CD8-positive, alpha-beta memory T cell (primary cell): Measurements from ENCODE around the gene LRRIQ1. TPM values are rescaled to one million over a fixed set of nuclear protein-coding genes. Genes with fewer than 3 reads are reported as not detected.

Source experiments
- CTCF ChIA-PET: fragments of 350-600 bp; sonication (Branson Sonifier 250); formaldehyde crosslinking; loops from one replicate; lab custom pipeline; 2021; ENCODE audit warnings: antibody characterized with exemption; lab: Charles Lee
- POLR2A ChIA-PET: fragments of 350-600 bp; sonication (Branson Sonifier 250); formaldehyde crosslinking; loops from one replicate; lab custom pipeline; 2021; ENCODE audit warnings: antibody characterized with exemption; lab: Charles Lee
- DNase-seq, 5 donors: peaks; one replicate each; pipeline versions ENCODE4 v3.0.0 to v3.0.0-alpha.2; 2020 to 2022; ENCODE audit warnings: mixed read lengths in 1 of 5
- H3K27ac ChIP-seq: one replicate; pipeline ENCODE4 v1.7.0; 2013; ENCODE audit warnings: low read depth, mild to moderate bottlenecking, low read length, moderate library complexity
- H3K27me3 ChIP-seq: 2 replicates; pipeline ENCODE4 v1.7.0; 2013; ENCODE audit warnings: low read length, mild to moderate bottlenecking; ENCODE audit not compliant: insufficient read depth, poor library complexity, severe bottlenecking
- H3K36me3 ChIP-seq: 2 replicates; pipeline ENCODE4 v1.7.0; 2013; ENCODE audit warnings: mild to moderate bottlenecking, low read length, moderate library complexity; ENCODE audit not compliant: insufficient read depth
- H3K4me1 ChIP-seq: 2 replicates; pipeline ENCODE4 v1.7.0; 2013; ENCODE audit warnings: mild to moderate bottlenecking, low read length, moderate library complexity; ENCODE audit not compliant: insufficient read depth
- H3K4me3 ChIP-seq: 2 replicates; pipeline ENCODE4 v1.7.0; 2013; ENCODE audit warnings: mild to moderate bottlenecking, low read length
- H3K9me3 ChIP-seq: 2 replicates; pipeline ENCODE4 v1.7.0; 2013; ENCODE audit warnings: mild to moderate bottlenecking, low read length
- H3K27ac Mint-ChIP-seq, 8 donors: one replicate each; pipeline ENCODE4 v1.8.0; 2020 to 2021; ENCODE audit warnings: mixed read lengths in 8 of 8, mild to moderate bottlenecking in 6 of 8, inconsistent platforms in 3 of 8, moderate library complexity in 3 of 8
- H3K27me3 Mint-ChIP-seq, 2 donors: one replicate each; pipeline ENCODE4 v1.8.0; 2020 to 2021; ENCODE audit warnings: mixed read lengths in 2 of 2, mild to moderate bottlenecking in 1 of 2, moderate library complexity in 1 of 2
- H3K36me3 Mint-ChIP-seq, 3 donors: one replicate each; pipeline ENCODE4 v1.8.0; 2020 to 2021; ENCODE audit warnings: mixed read lengths in 3 of 3, inconsistent platforms in 1 of 3, mild to moderate bottlenecking in 1 of 3
- H3K4me1 Mint-ChIP-seq, 3 donors: one replicate each; pipeline ENCODE4 v1.8.0; 2020 to 2021; ENCODE audit warnings: mixed read lengths in 3 of 3, inconsistent platforms in 1 of 3, mild to moderate bottlenecking in 1 of 3
- H3K4me3 Mint-ChIP-seq, 7 donors: one replicate each; pipeline ENCODE4 v1.8.0; 2020 to 2021; ENCODE audit warnings: mixed read lengths in 7 of 7, mild to moderate bottlenecking in 6 of 7, moderate library complexity in 4 of 7, inconsistent platforms in 2 of 7
- H3K9me3 Mint-ChIP-seq, 5 donors: one replicate each; pipeline ENCODE4 v1.8.0; 2020 to 2022; ENCODE audit warnings: mixed read lengths in 5 of 5, mild to moderate bottlenecking in 3 of 5, moderate library complexity in 2 of 5, inconsistent platforms in 1 of 5
- polyA plus RNA-seq: library from polyadenylated mRNA; unstranded; fragments of 300-500 nt; fragmentation: Illumina TruSeq; gene quantifications from one replicate; pipeline ENCODE4 v1.2.3, GENCODE V29; 2021
- total RNA-seq, 2 experiments: library from RNA; stranded (reverse); gene quantifications; one replicate each; pipeline ENCODE4 v1.2.3, GENCODE V29; 2021

Gene LRRIQ1
- total and polyA plus RNA-seq, 3 experiments from 2014 or later = 0.07 TPM; not detected in 2

GRCh38 chr12:85065837-85066482, 29.8 kb downstream of the LRRIQ1 start:
- H3K36me3 Mint-ChIP-seq = no peaks in the 10 kb centered on the region
- H3K27me3 ChIP-seq = no peaks in the 10 kb centered on the region
- H3K4me1 ChIP-seq = no peaks in the 10 kb centered on the region
- no peak for DNase-seq
- no peak overlapping the region for H3K4me3 ChIP-seq
- H3K27ac ChIP-seq = no peak overlapping the region
- ChIA-PET POLR2A (no interaction called here), CTCF (no interaction called here)
- peaks cover 0 to 7% (median 4%) of the 10 kb centered on the region in 5 donors for H3K9me3 Mint-ChIP-seq
- H3K4me1 Mint-ChIP-seq = no peaks in the 10 kb centered on the region
- no peak overlapping the region for H3K4me3 Mint-ChIP-seq
- H3K9me3 ChIP-seq = no peaks in the 10 kb centered on the region
- H3K27ac Mint-ChIP-seq = no peak overlapping the region
- H3K27me3 Mint-ChIP-seq = peaks cover 0 to 1% of the 10 kb centered on the region in 2 donors
- no peaks in the 10 kb centered on the region for H3K36me3 ChIP-seq

- Histone ChIP-seq H3K4me1 (no peaks in the 10 kb centered on the region), H3K4me3 (no peak overlapping the region), H3K36me3 (no peaks in the 10 kb centered on the region), H3K9me3 (no peaks in the 10 kb centered on the region), H3K27ac (no peak overlapping the region), H3K27me3 (no peaks in the 10 kb centered on the region)
- no peaks in the 10 kb centered on the region for H3K4me1 Mint-ChIP-seq
- H3K9me3 Mint-ChIP-seq = peaks cover 0 to 7% (median 4%) of the 10 kb centered on the region in 5 donors
- H3K4me3 Mint-ChIP-seq = no peak overlapping the region
- CTCF ChIA-PET = no interaction called here
- H3K27ac Mint-ChIP-seq = no peak overlapping the region
- no peaks in the 10 kb centered on the region for H3K36me3 Mint-ChIP-seq
- POLR2A ChIA-PET = no interaction called here
- no peaks in the 10 kb centered on the region for H3K27me3 Mint-ChIP-seq
- no peak for DNase-seq
These were observed 36.7 kb downstream of the LRRIQ1 start for GRCh38 chr12:85072826-85073225.

- peaks cover 0 to 5% (median 0%) of the 10 kb centered on the region in 5 donors for H3K9me3 Mint-ChIP-seq
These were observed 40.7 kb downstream of the LRRIQ1 start for GRCh38 chr12:85076688-85077430.

GRCh38 chr12:85085066-85085465, 48.9 kb downstream of the LRRIQ1 start:
- ChIA-PET POLR2A (no interaction called here), CTCF (no interaction called here)
- Histone ChIP-seq H3K9me3 (no peaks in the 10 kb centered on the region), H3K27ac (no peak overlapping the region), H3K4me3 (no peak overlapping the region), H3K4me1 (no peaks in the 10 kb centered on the region), H3K36me3 (no peaks in the 10 kb centered on the region), H3K27me3 (no peaks in the 10 kb centered on the region)
- H3K4me3 Mint-ChIP-seq = no peak overlapping the region
- H3K4me1 Mint-ChIP-seq = no peaks in the 10 kb centered on the region
- no peaks in the 10 kb centered on the region for H3K36me3 Mint-ChIP-seq
- no peaks in the 10 kb centered on the region for H3K27me3 Mint-ChIP-seq
- H3K9me3 Mint-ChIP-seq = peaks cover 2 to 9% (median 6%) of the 10 kb centered on the region in 5 donors
- no peak for DNase-seq
- H3K27ac Mint-ChIP-seq = no peak overlapping the region

More at GRCh38 chr12:85076688-85077430, 40.7 kb downstream of the LRRIQ1 start:
- Mint-ChIP-seq H3K4me3 (no peak overlapping the region), H3K36me3 (no peaks in the 10 kb centered on the region), H3K4me1 (no peaks in the 10 kb centered on the region), H3K27me3 (no peaks in the 10 kb centered on the region), H3K27ac (no peak overlapping the region)
- no peaks in the 10 kb centered on the region for H3K36me3 ChIP-seq
- H3K4me3 ChIP-seq = no peak overlapping the region
- no peak for DNase-seq
- POLR2A ChIA-PET = no interaction called here
- H3K4me1 ChIP-seq = no peaks in the 10 kb centered on the region
- CTCF ChIA-PET = no interaction called here
- H3K9me3 ChIP-seq = no peaks in the 10 kb centered on the region
- H3K27me3 ChIP-seq = no peaks in the 10 kb centered on the region
- H3K27ac ChIP-seq = no peak overlapping the region

GRCh38 chr12:85089792-85090191, 53.6 kb downstream of the LRRIQ1 start:
- H3K9me3 Mint-ChIP-seq = peaks cover 2 to 12% (median 6%) of the 10 kb centered on the region in 5 donors
- no peaks in the 10 kb centered on the region for H3K27me3 Mint-ChIP-seq
- no peak overlapping the region for H3K27ac ChIP-seq
- H3K4me3 Mint-ChIP-seq = no peak overlapping the region
- ChIA-PET POLR2A (no interaction called here), CTCF (no interaction called here)
- no peak overlapping the region for H3K4me3 ChIP-seq
- no peak overlapping the region for H3K27ac Mint-ChIP-seq
- no peaks in the 10 kb centered on the region for H3K36me3 Mint-ChIP-seq
- H3K9me3 ChIP-seq = no peaks in the 10 kb centered on the region
- H3K27me3 ChIP-seq = no peaks in the 10 kb centered on the region
- H3K36me3 ChIP-seq = no peaks in the 10 kb centered on the region
- DNase-seq = no peak
- no peaks in the 10 kb centered on the region for H3K4me1 ChIP-seq
- no peaks in the 10 kb centered on the region for H3K4me1 Mint-ChIP-seq

- Histone ChIP-seq H3K4me3 (no peak overlapping the region), H3K27ac (no peak overlapping the region), H3K36me3 (no peaks in the 10 kb centered on the region), H3K9me3 (no peaks in the 10 kb centered on the region), H3K27me3 (no peaks in the 10 kb centered on the region), H3K4me1 (no peaks in the 10 kb centered on the region)
- Mint-ChIP-seq H3K36me3 (no peaks in the 10 kb centered on the region), H3K27ac (no peak overlapping the region), H3K4me1 (no peaks in the 10 kb centered on the region), H3K9me3 (peaks cover 0 to 14% (median 6%) of the 10 kb centered on the region in 5 donors), H3K27me3 (no peaks in the 10 kb centered on the region), H3K4me3 (no peak overlapping the region)
- ChIA-PET POLR2A (no interaction called here), CTCF (no interaction called here)
- DNase-seq = no peak
These were observed 56.7 kb downstream of the LRRIQ1 start for GRCh38 chr12:85092814-85093370.

- H3K27me3 Mint-ChIP-seq = no peaks in the 10 kb centered on the region
- no peak for DNase-seq
- Histone ChIP-seq H3K4me1 (no peaks in the 10 kb centered on the region), H3K36me3 (no peaks in the 10 kb centered on the region), H3K27me3 (no peaks in the 10 kb centered on the region), H3K4me3 (no peak overlapping the region), H3K27ac (no peak overlapping the region), H3K9me3 (no peaks in the 10 kb centered on the region)
- no peaks in the 10 kb centered on the region for H3K4me1 Mint-ChIP-seq
- CTCF ChIA-PET = no interaction called here
- POLR2A ChIA-PET = no interaction called here
- peaks cover 0 to 19% (median 4%) of the 10 kb centered on the region in 5 donors for H3K9me3 Mint-ChIP-seq
- H3K27ac Mint-ChIP-seq = no peak overlapping the region
- H3K4me3 Mint-ChIP-seq = no peak overlapping the region
- H3K36me3 Mint-ChIP-seq = no peaks in the 10 kb centered on the region
These were observed 59.4 kb downstream of the LRRIQ1 start for GRCh38 chr12:85095501-85095900.

GRCh38 chr12:85130646-85131045, 94.5 kb downstream of the LRRIQ1 start:
- no peaks in the 10 kb centered on the region for H3K36me3 ChIP-seq
- no peak overlapping the region for H3K27ac ChIP-seq
- no peaks in the 10 kb centered on the region for H3K27me3 Mint-ChIP-seq
- H3K9me3 ChIP-seq = no peaks in the 10 kb centered on the region
- peaks cover 3 to 18% (median 11%) of the 10 kb centered on the region in 5 donors for H3K9me3 Mint-ChIP-seq
- H3K27me3 ChIP-seq = no peaks in the 10 kb centered on the region
- no peaks in the 10 kb centered on the region for H3K4me1 Mint-ChIP-seq
- H3K4me1 ChIP-seq = no peaks in the 10 kb centered on the region
- H3K4me3 ChIP-seq = no peak overlapping the region
- H3K4me3 Mint-ChIP-seq = no peak overlapping the region
- ChIA-PET POLR2A (no interaction called here), CTCF (no interaction called here)
- H3K36me3 Mint-ChIP-seq = no peaks in the 10 kb centered on the region
- no peak overlapping the region for H3K27ac Mint-ChIP-seq
- DNase-seq = no peak
